HUDEP-2 (cell line): ENCODE measurements around the gene ANKRD33B.
"Not testable (repeated sequence)": the region's sequence is repeated elsewhere in the genome, so short reads cannot be mapped to it uniquely, and the experiment has no call there.

ENCODE experiments used
- DNase-seq, 76 experiments: peaks; one replicate each; lab custom pipeline; 2025; ENCODE audit not compliant: unreplicated experiment in 76 of 76; lab: John Stamatoyannopoulos, UW

The ANKRD33B gene

GRCh38 chr5:10653043-10653442, 89.2 kb downstream of the ANKRD33B start:
- no peak for DNase-seq

GRCh38 chr5:10653751-10654400, 90.0 kb downstream of the ANKRD33B start:
- no peak for DNase-seq

GRCh38 chr5:10654566-10654965, 90.7 kb downstream of the ANKRD33B start:
- DNase-seq, result no peak

GRCh38 chr5:10655161-10655971, 91.5 kb downstream of the ANKRD33B start:
- DNase-seq, result no peak

- DNase-seq, result no peak
Observed at GRCh38 chr5:10655972-10656830, 92.3 kb downstream of the ANKRD33B start.

GRCh38 chr5:10658265-10658664, 94.4 kb downstream of the ANKRD33B start:
- DNase-seq, result no peak

GRCh38 chr5:10660135-10660534, 96.3 kb downstream of the ANKRD33B start:
- DNase-seq, result no peak

- DNase-seq, result no peak
Observed at GRCh38 chr5:10660720-10661387, 97.0 kb downstream of the ANKRD33B start.

GRCh38 chr5:10661401-10661800, 97.5 kb downstream of the ANKRD33B start:
- DNase-seq, result no peak

- DNase-seq, result no peak
Observed at GRCh38 chr5:10662083-10662482, 98.2 kb downstream of the ANKRD33B start.

- no peak for DNase-seq
Observed at GRCh38 chr5:10662661-10663488, 99.0 kb downstream of the ANKRD33B start.

- DNase-seq, result no peak
Observed at GRCh38 chr5:10663489-10664179, 99.8 kb downstream of the ANKRD33B start.

GRCh38 chr5:10664180-10664769, 100.4 kb downstream of the ANKRD33B start:
- DNase-seq, result not testable (repeated sequence)

- no peak for DNase-seq
Observed at GRCh38 chr5:10665799-10666198, 101.9 kb downstream of the ANKRD33B start.

GRCh38 chr5:10666531-10667299, 102.8 kb downstream of the ANKRD33B start:
- no peak for DNase-seq

- DNase-seq, result no peak
Observed at GRCh38 chr5:10667431-10668057, 103.7 kb downstream of the ANKRD33B start.

- no peak for DNase-seq
Observed at GRCh38 chr5:10668697-10669096, 104.8 kb downstream of the ANKRD33B start.

GRCh38 chr5:10669983-10670382, 106.1 kb downstream of the ANKRD33B start:
- no peak for DNase-seq
